Keratinocyte (primary cell): ENCODE results near the gene AGBL2. TPM values are rescaled to one million over a fixed set of nuclear protein-coding genes. Genes with fewer than 3 reads are reported as not detected.
"Not testable (repeated sequence)": the region's sequence is repeated elsewhere in the genome, so short reads cannot be mapped to it uniquely, and the experiment has no call there.

Experiments used
- DNase-seq: peaks from one replicate; pipeline ENCODE4 v3.0.0-alpha.2; 2011; ENCODE audit warnings: low read depth, missing footprints, low spot score
- FAIRE-seq: peaks from 2 replicates; lab custom pipeline; 2011; peaks lifted over from hg19 to GRCh38; lab: Jason Lieb, UNC
- H2AFZ ChIP-seq: 2 replicates; pipeline ENCODE4 v1.6.0; 2012; ENCODE audit warnings: low read length, control low read depth, inconsistent platforms; ENCODE audit not compliant: control insufficient read depth
- H3K27ac ChIP-seq: 2 replicates; pipeline ENCODE4 v1.5.1; 2011; ENCODE audit warnings: low read length; ENCODE audit not compliant: control insufficient read depth, insufficient read depth
- H3K27me3 ChIP-seq: 3 replicates; pipeline ENCODE4 v1.6.0; 2011; ENCODE audit warnings: low read length; ENCODE audit not compliant: control insufficient read depth, insufficient read depth; ENCODE audit errors: extremely low read depth
- H3K36me3 ChIP-seq, 2 experiments: 2 replicates in 1 of 2; 3 replicates in 1 of 2; pipeline ENCODE4 v1.5.1; 2011; ENCODE audit warnings: low read length in 2 of 2, mild to moderate bottlenecking in 1 of 2; ENCODE audit not compliant: control insufficient read depth in 2 of 2, insufficient read depth in 2 of 2; ENCODE audit errors: extremely low read depth in 1 of 2
- H3K4me1 ChIP-seq: 3 replicates; pipeline ENCODE4 v1.5.1; 2011; ENCODE audit warnings: low read length; ENCODE audit not compliant: control insufficient read depth, insufficient read depth; ENCODE audit errors: extremely low read depth
- H3K4me2 ChIP-seq: 3 replicates; pipeline ENCODE4 v1.6.0; 2011; ENCODE audit warnings: low read depth, low read length; ENCODE audit not compliant: control insufficient read depth, insufficient read depth; ENCODE audit errors: extremely low read depth
- H3K4me3 ChIP-seq, 3 experiments: fragments of 200-600 bp in 1 of 3; sonication (generic) in 1 of 3; 2 replicates in 2 of 3; 3 replicates in 1 of 3; pipeline ENCODE4 v1.5.1; 2011 to 2016; ENCODE audit warnings: low read length in 3 of 3, mild to moderate bottlenecking in 3 of 3, control low read depth in 2 of 3, inconsistent platforms in 1 of 3, low read depth in 1 of 3, mixed read lengths in 1 of 3, mixed run types in 1 of 3, moderate library complexity in 1 of 3; ENCODE audit not compliant: control insufficient read depth in 2 of 3, insufficient read depth in 2 of 3; ENCODE audit errors: extremely low read depth in 1 of 3
- H3K79me2 ChIP-seq: 2 replicates; pipeline ENCODE4 v1.6.0; 2012; ENCODE audit warnings: low read length; ENCODE audit not compliant: control insufficient read depth, insufficient read depth
- H3K9ac ChIP-seq: 3 replicates; pipeline ENCODE4 v1.6.0; 2011; ENCODE audit warnings: low read length; ENCODE audit not compliant: control insufficient read depth, insufficient read depth; ENCODE audit errors: extremely low read depth
- H3K9me1 ChIP-seq: 3 replicates; pipeline ENCODE4 v1.6.0; 2011; ENCODE audit warnings: low read length; ENCODE audit not compliant: control insufficient read depth, insufficient read depth; ENCODE audit errors: extremely low read depth
- H3K9me3 ChIP-seq: 2 replicates; pipeline ENCODE4 v1.5.1; 2012; ENCODE audit warnings: low read depth, low read length; ENCODE audit not compliant: control insufficient read depth
- H4K20me1 ChIP-seq: 3 replicates; pipeline ENCODE4 v1.6.0; 2011; ENCODE audit warnings: low read length; ENCODE audit not compliant: control insufficient read depth, insufficient read depth; ENCODE audit errors: extremely low read depth
- CTCF ChIP-seq, 3 experiments: IDR thresholded peaks in 1 of 3; conservative IDR thresholded peaks in 1 of 3; optimal IDR thresholded peaks in 1 of 3; 2 replicates in 2 of 3; 3 replicates in 1 of 3; pipeline versions ENCODE3 to v1.5.1; 2011; ENCODE audit warnings: low read length in 3 of 3, mild to moderate bottlenecking in 3 of 3, moderate library complexity in 2 of 3, control low read depth in 1 of 3, inconsistent platforms in 1 of 3; ENCODE audit not compliant: insufficient read depth in 2 of 3; ENCODE audit errors: extremely low read depth in 1 of 3
- EZH2 ChIP-seq: IDR thresholded peaks from one replicate; pipeline ENCODE4 v1.6.1; 2012; ENCODE audit warnings: inconsistent platforms, mild to moderate bottlenecking, low read length, moderate library complexity
- dilution Hi-C: fragments of 300-500 bp; cut with MboI; formaldehyde crosslinking; loops from one replicate; pipeline ENCODE4 v1.7.0; 2020; ENCODE audit warnings: low sequenced_read_pairs; ENCODE audit not compliant: extremely low pct_ligation_motif_present
- polyA plus RNA-seq, 5 experiments: library from polyadenylated mRNA; depleted of rRNA in 3 of 5; stranded (reverse) in 3 of 5; stranded (forward) in 1 of 5; unstranded in 1 of 5; fragments of >200 nt; gene quantifications; 1 replicate in 1 of 5; 2 replicates in 3 of 5; 3 replicates in 1 of 5; pipeline versions ENCODE4 v1.2.1 to v1.2.3, GENCODE V29; 2011 to 2012; ENCODE audit warnings: missing spikeins in 2 of 5, low read depth in 1 of 5, low replicate concordance in 1 of 5

Gene AGBL2
- polyA plus RNA-seq, 1 donor (not counting 4 experiments of a cell fraction or from before 2014, with no cell fraction given), result 1.3 TPM

- H3K4me3 ChIP-seq, result no peak overlapping the region
- H3K27me3 ChIP-seq, result no peaks in the 10 kb centered on the region
- no peaks in the 10 kb centered on the region for H3K79me2 ChIP-seq
- TF ChIP-seq EZH2 (no peak), CTCF (optimal IDR thresholded peaks at IDR 0.05 in 1 of 3, IDR thresholded peaks at IDR 0.05 in 1 of 3, conservative IDR thresholded peaks at IDR 0.05 in 1 of 3; ENCODE audit: extremely low read depth in 1 of 3, insufficient read depth in 2 of 3, low read length in 3 of 3) (no peak)
- H3K9me3 ChIP-seq, result no peaks in the 10 kb centered on the region
- peaks cover 0 to 1% of the 10 kb centered on the region in 2 experiments for H3K36me3 ChIP-seq
- H3K27ac ChIP-seq, result no peak overlapping the region
- peaks cover 8% of the 10 kb centered on the region for H3K4me1 ChIP-seq
- no peaks in the 10 kb centered on the region for H3K9me1 ChIP-seq
- FAIRE-seq (no peak), DNase-seq (no peak)
- H3K9ac ChIP-seq, result no peak overlapping the region
- H2AFZ ChIP-seq, result no peak overlapping the region
- H3K4me2 ChIP-seq, result no peak overlapping the region
- no peaks in the 10 kb centered on the region for H4K20me1 ChIP-seq
- dilution Hi-C loops, result no loop called here
Measured at GRCh38 chr11:47711816-47712215, 3.4 kb downstream of the AGBL2 start.

GRCh38 chr11:47711225-47711624 lies 3.9 kb downstream of the AGBL2 start:
- Histone ChIP-seq H4K20me1 (no peaks in the 10 kb centered on the region), H2AFZ (no peak overlapping the region), H3K9ac (no peak overlapping the region), H3K36me3 (no peaks in the 10 kb centered on the region), H3K4me1 (peaks cover 8% of the 10 kb centered on the region), H3K27me3 (no peaks in the 10 kb centered on the region), H3K9me1 (no peaks in the 10 kb centered on the region), H3K79me2 (no peaks in the 10 kb centered on the region), H3K27ac (no peak overlapping the region), H3K9me3 (no peaks in the 10 kb centered on the region), H3K4me2 (no peak overlapping the region), H3K4me3 (no peak overlapping the region)
- dilution Hi-C loops, result no loop called here
- DNase-seq (no peak), FAIRE-seq (no peak)
- TF ChIP-seq CTCF (optimal IDR thresholded peaks at IDR 0.05 in 1 of 3, IDR thresholded peaks at IDR 0.05 in 1 of 3, conservative IDR thresholded peaks at IDR 0.05 in 1 of 3; ENCODE audit: extremely low read depth in 1 of 3, insufficient read depth in 2 of 3, low read length in 3 of 3) (no peak), EZH2 (no peak)

- DNase-seq, H3K9me3 ChIP-seq, H3K79me2 ChIP-seq, FAIRE-seq, H3K4me1 ChIP-seq, H3K4me3 ChIP-seq, dilution Hi-C loops, H2AFZ ChIP-seq, H3K9me1 ChIP-seq, H3K9ac ChIP-seq, H3K36me3 ChIP-seq, H3K4me2 ChIP-seq, H3K27ac ChIP-seq, H3K27me3 ChIP-seq, H4K20me1 ChIP-seq: not testable (repeated sequence)
Measured at GRCh38 chr11:47707275-47707786, 7.8 kb downstream of the AGBL2 start.
